Sigmoid colon (tissue), 7 donors: ENCODE data around the gene MAST4. TPM values are rescaled to one million over a fixed set of nuclear protein-coding genes. Genes with fewer than 3 reads are reported as not detected.

Experiments
- DNase-seq: peaks from one replicate; pipeline ENCODE4 v3.0.0-alpha.2; 2019
- H3K27ac ChIP-seq, 4 donors: fragments of 200-600 bp; sonication (generic); one replicate each; pipeline ENCODE4 v1.5.1; 2016 to 2019; ENCODE audit warnings: mild to moderate bottlenecking in 1 of 4
- H3K27me3 ChIP-seq, 3 donors: fragments of 200-600 bp; sonication (generic); one replicate each; pipeline ENCODE4 v1.5.1; 2019; ENCODE audit warnings: mild to moderate bottlenecking in 1 of 3
- H3K36me3 ChIP-seq, 4 donors: fragments of 200-600 bp; sonication (generic); one replicate each; pipeline ENCODE4 v1.5.1; 2016 to 2019
- H3K4me1 ChIP-seq, 4 donors: fragments of 200-600 bp; sonication (generic); one replicate each; pipeline ENCODE4 v1.5.1; 2017 to 2019
- H3K4me3 ChIP-seq, 4 donors: fragments of 200-600 bp; sonication (generic); one replicate each; pipeline ENCODE4 v1.5.1; 2017 to 2019; ENCODE audit warnings: mild to moderate bottlenecking in 2 of 4, moderate library complexity in 1 of 4
- H3K9me3 ChIP-seq, 4 donors: fragments of 200-600 bp in 3 of 4; sonication (generic) in 3 of 4; one replicate each; pipeline versions ENCODE4 v1.5.1 to v1.6.1; 2013 to 2019
- CTCF ChIP-seq, 4 experiments: fragments of 450-650 bp in 3 of 4; fragments of 200-600 bp in 1 of 4; IDR thresholded peaks; one replicate each; pipeline ENCODE4 v1.5.1; 2016 to 2019; ENCODE audit warnings: antibody characterized with exemption in 4 of 4, mild to moderate bottlenecking in 3 of 4, moderate library complexity in 2 of 4
- EP300 ChIP-seq, 4 donors: sonication (generic); formaldehyde crosslinking; IDR thresholded peaks; one replicate each; pipeline ENCODE4 v1.6.1; 2017; ENCODE audit warnings: antibody characterized with exemption in 4 of 4
- POLR2A ChIP-seq, 2 donors: fragments of 450-650 bp; IDR thresholded peaks; one replicate each; pipeline ENCODE4 v1.6.1; 2016; ENCODE audit warnings: antibody characterized with exemption in 2 of 2, mild to moderate bottlenecking in 2 of 2, moderate library complexity in 2 of 2
- POLR2AphosphoS5 ChIP-seq, 4 donors: sonication (generic); formaldehyde crosslinking; IDR thresholded peaks; one replicate each; pipeline ENCODE4 v1.6.1; 2017; ENCODE audit warnings: antibody characterized with exemption in 4 of 4
- WGBS, 2 donors: extraction: QIAGEN DNeasy Blood & Tissue Kit; methylation state at CpG; one replicate each; pipeline ENCODE4 v1.1.7; 2013; 5-methylcytosine and 5-hydroxymethylcytosine counted together
- intact Hi-C: fragments of 100-400 bp; cut with DNase I; formaldehyde crosslinking; loops from one replicate; pipeline ENCODE4 v1.15.1; 2023
- polyA plus RNA-seq, 3 donors: library from polyadenylated mRNA; stranded (reverse); fragments of 200-250 nt; gene quantifications; one replicate each; pipeline ENCODE4 v1.2.3, GENCODE V29; 2013
- total RNA-seq, 4 donors: library from RNA; depleted of rRNA; stranded (reverse); fragments of >200 nt; gene quantifications; one replicate each; pipeline ENCODE4 v1.1.0, GENCODE V29; 2016
- donor health status: healthy with polysubstance abuse.
- donor health status: Bipolar disorder and iron deficiency.
- donor health status: healthy.

Gene MAST4
- total and polyA plus RNA-seq, 7 donors: 1.6 to 30.7 (median 15.7) TPM

GRCh38 chr5:67208403-67208802 is 612.2 kb downstream of the MAST4 start:
- H3K27me3 ChIP-seq: no peaks in the 10 kb centered on the region
- H3K27ac ChIP-seq: no peak overlapping the region
- H3K36me3 ChIP-seq: no peaks in the 10 kb centered on the region
- no peaks in the 10 kb centered on the region for H3K9me3 ChIP-seq
- WGBS, 2 donors: 94 to 96% methylated on average over 3 of the region's 3 CpGs
- DNase-seq: no peak
- peaks cover 0 to 10% (median 5%) of the 10 kb centered on the region in 4 donors for H3K4me1 ChIP-seq
- no peak overlapping the region for H3K4me3 ChIP-seq
- TF ChIP-seq POLR2A (IDR thresholded peaks at IDR 0.05) (no peak), EP300 (IDR thresholded peaks at IDR 0.05) (no peak), POLR2AphosphoS5 (IDR thresholded peaks at IDR 0.05) (no peak), CTCF (IDR thresholded peaks at IDR 0.05) (no peak)
- intact Hi-C loops: loop anchor here (5.0 kb wide), 3 partner anchors 221 to 901 kb away; no protein-coding TSS in a partner anchor

- no peak overlapping the region for H3K27ac ChIP-seq
- peak; percentile 74 to 76 (median 75) for TF ChIP-seq CTCF (IDR thresholded peaks at IDR 0.05)
- TF ChIP-seq EP300 (IDR thresholded peaks at IDR 0.05): no peak
- no peak for TF ChIP-seq POLR2A (IDR thresholded peaks at IDR 0.05)
- no peak overlapping the region for H3K4me3 ChIP-seq
- peaks cover 0 to 8% (median 3%) of the 10 kb centered on the region in 4 donors for H3K4me1 ChIP-seq
- peak; percentile 78 for DNase-seq
- 24 to 28% methylated on average over 11 of the region's 11 CpGs for WGBS, 2 donors
- H3K36me3 ChIP-seq: no peaks in the 10 kb centered on the region
- no peaks in the 10 kb centered on the region for H3K27me3 ChIP-seq
- no peaks in the 10 kb centered on the region for H3K9me3 ChIP-seq
- intact Hi-C loops: loop anchor here (1.0 to 5.0 kb wide), 4 partner anchors 43 to 902 kb away; no protein-coding TSS in a partner anchor
These were observed 613.1 kb downstream of the MAST4 start for GRCh38 chr5:67209141-67209771.

GRCh38 chr5:67211926-67212325 is 615.7 kb downstream of the MAST4 start:
- H3K27me3 ChIP-seq: no peaks in the 10 kb centered on the region
- H3K9me3 ChIP-seq: no peaks in the 10 kb centered on the region
- TF ChIP-seq POLR2AphosphoS5 (IDR thresholded peaks at IDR 0.05) (no peak), POLR2A (IDR thresholded peaks at IDR 0.05) (no peak), CTCF (IDR thresholded peaks at IDR 0.05) (no peak), EP300 (IDR thresholded peaks at IDR 0.05) (no peak)
- no peak overlapping the region for H3K27ac ChIP-seq
- no peak overlapping the region for H3K4me3 ChIP-seq
- DNase-seq: peak; percentile 11
- intact Hi-C loops: no loop called here
- 89 to 96% methylated on average over 2 of the region's 2 CpGs for WGBS, 2 donors
- no peaks in the 10 kb centered on the region for H3K36me3 ChIP-seq
- H3K4me1 ChIP-seq: peaks cover 0 to 11% (median 8%) of the 10 kb centered on the region in 4 donors

- TF ChIP-seq CTCF (IDR thresholded peaks at IDR 0.05) (no peak), POLR2AphosphoS5 (IDR thresholded peaks at IDR 0.05) (no peak), POLR2A (IDR thresholded peaks at IDR 0.05) (no peak), EP300 (IDR thresholded peaks at IDR 0.05) (no peak)
- 94 to 95% methylated on average over 6 of the region's 6 CpGs for WGBS, 2 donors
- intact Hi-C loops: no loop called here
These were observed 617.8 kb downstream of the MAST4 start for GRCh38 chr5:67214036-67214435.

More at GRCh38 chr5:67214036-67214435, 617.8 kb downstream of the MAST4 start:
- Histone ChIP-seq H3K4me1 (peaks cover 0 to 11% (median 6%) of the 10 kb centered on the region in 4 donors), H3K27me3 (no peaks in the 10 kb centered on the region), H3K36me3 (no peaks in the 10 kb centered on the region), H3K4me3 (no peak overlapping the region), H3K27ac (no peak overlapping the region), H3K9me3 (no peaks in the 10 kb centered on the region)
- no peak for DNase-seq
